HG03108 (cell line): Measurements from ENCODE around the gene SP3.

Source experiments
- ATAC-seq: cut with Tn5 transposase; IDR thresholded peaks from one replicate; pipeline ENCODE4 v1.9.1; 2021; ENCODE audit warnings: moderate library complexity; ENCODE audit not compliant: unreplicated experiment

SP3 gene

GRCh38 chr2:173969886-173970285, 4.7 kb upstream of the SP3 start:
- no peak for ATAC-seq

- ATAC-seq: no peak
These were observed 3.4 kb upstream of the SP3 start for GRCh38 chr2:173968551-173968950.

- no peak for ATAC-seq
These were observed 1.3 kb upstream of the SP3 start for GRCh38 chr2:173966274-173967098.

- no peak for ATAC-seq
These were observed 405 bp downstream of the SP3 start for GRCh38 chr2:173964565-173965371.

- peak; percentile 46 for ATAC-seq
These were observed 1.2 kb downstream of the SP3 start for GRCh38 chr2:173963817-173964564.

- ATAC-seq: peak; percentile 13
These were observed 1.8 kb downstream of the SP3 start for GRCh38 chr2:173963323-173963816.

- ATAC-seq: no peak
These were observed 2.5 kb downstream of the SP3 start for GRCh38 chr2:173962583-173963110.

- no peak for ATAC-seq
These were observed 3.1 kb downstream of the SP3 start for GRCh38 chr2:173962031-173962430.

- no peak for ATAC-seq
These were observed 3.8 kb downstream of the SP3 start for GRCh38 chr2:173961346-173961705.

GRCh38 chr2:173959909-173960308, 5.3 kb downstream of the SP3 start:
- ATAC-seq: no peak

GRCh38 chr2:173959358-173959884, 5.8 kb downstream of the SP3 start:
- ATAC-seq: no peak

GRCh38 chr2:173958198-173958846, 6.9 kb downstream of the SP3 start:
- no peak for ATAC-seq

- no peak for ATAC-seq
These were observed 7.7 kb downstream of the SP3 start for GRCh38 chr2:173957517-173957916.

GRCh38 chr2:173956454-173956853, 8.7 kb downstream of the SP3 start:
- no peak for ATAC-seq

GRCh38 chr2:173955867-173956266, 9.3 kb downstream of the SP3 start:
- ATAC-seq: no peak

GRCh38 chr2:173955004-173955403, 10.2 kb downstream of the SP3 start:
- no peak for ATAC-seq

GRCh38 chr2:173953047-173953424, 12.1 kb downstream of the SP3 start:
- no peak for ATAC-seq

- no peak for ATAC-seq
These were observed 12.7 kb downstream of the SP3 start for GRCh38 chr2:173952267-173953046.

- no peak for ATAC-seq
These were observed 16.3 kb downstream of the SP3 start for GRCh38 chr2:173948842-173949241.

- no peak for ATAC-seq
These were observed 17.0 kb downstream of the SP3 start for GRCh38 chr2:173948198-173948597.
